ENCODE results near the gene EPS8L3.

- TF ChIP-seq POLR2AphosphoS5 (IDR thresholded peaks at IDR 0.05; ENCODE audit: low read depth, low read length) (peak; percentile 78; the same call in 1 of the 2 replicates), CTCF (IDR thresholded peaks at IDR 0.05) (peak; percentile 69), SIN3A (IDR thresholded peaks at IDR 0.05; ENCODE audit: borderline replicate concordance, insufficient read depth, low read depth, low read length) (no peak), TCF7L2 (IDR thresholded peaks at IDR 0.05; ENCODE audit: low read depth, low read length) (0 out of 2 replicates have a peak, but pooled peaks have one; percentile 41)
- TF ChIP-seq, protein P1, sequence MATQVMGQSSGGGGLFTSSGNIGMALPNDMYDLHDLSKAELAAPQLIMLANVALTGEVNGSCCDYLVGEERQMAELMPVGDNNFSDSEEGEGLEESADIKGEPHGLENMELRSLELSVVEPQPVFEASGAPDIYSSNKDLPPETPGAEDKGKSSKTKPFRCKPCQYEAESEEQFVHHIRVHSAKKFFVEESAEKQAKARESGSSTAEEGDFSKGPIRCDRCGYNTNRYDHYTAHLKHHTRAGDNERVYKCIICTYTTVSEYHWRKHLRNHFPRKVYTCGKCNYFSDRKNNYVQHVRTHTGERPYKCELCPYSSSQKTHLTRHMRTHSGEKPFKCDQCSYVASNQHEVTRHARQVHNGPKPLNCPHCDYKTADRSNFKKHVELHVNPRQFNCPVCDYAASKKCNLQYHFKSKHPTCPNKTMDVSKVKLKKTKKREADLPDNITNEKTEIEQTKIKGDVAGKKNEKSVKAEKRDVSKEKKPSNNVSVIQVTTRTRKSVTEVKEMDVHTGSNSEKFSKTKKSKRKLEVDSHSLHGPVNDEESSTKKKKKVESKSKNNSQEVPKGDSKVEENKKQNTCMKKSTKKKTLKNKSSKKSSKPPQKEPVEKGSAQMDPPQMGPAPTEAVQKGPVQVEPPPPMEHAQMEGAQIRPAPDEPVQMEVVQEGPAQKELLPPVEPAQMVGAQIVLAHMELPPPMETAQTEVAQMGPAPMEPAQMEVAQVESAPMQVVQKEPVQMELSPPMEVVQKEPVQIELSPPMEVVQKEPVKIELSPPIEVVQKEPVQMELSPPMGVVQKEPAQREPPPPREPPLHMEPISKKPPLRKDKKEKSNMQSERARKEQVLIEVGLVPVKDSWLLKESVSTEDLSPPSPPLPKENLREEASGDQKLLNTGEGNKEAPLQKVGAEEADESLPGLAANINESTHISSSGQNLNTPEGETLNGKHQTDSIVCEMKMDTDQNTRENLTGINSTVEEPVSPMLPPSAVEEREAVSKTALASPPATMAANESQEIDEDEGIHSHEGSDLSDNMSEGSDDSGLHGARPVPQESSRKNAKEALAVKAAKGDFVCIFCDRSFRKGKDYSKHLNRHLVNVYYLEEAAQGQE (IDR thresholded peaks at IDR 0.05; ENCODE audit: insufficient read depth in 1 of 2, low read depth in 2 of 2, low read length in 1 of 2) = no peak
Measured at GRCh38 chr1:109792056-109792831, 28.5 kb upstream of the EPS8L3 start.
